Activated B cell treated with CpG ODN at 0.5 μM for 24 hours (primary cell): ENCODE measurements around the gene USP46. TPM values are rescaled to one million over a fixed set of nuclear protein-coding genes. Genes with fewer than 3 reads are reported as not detected.

Experiments used
- ATAC-seq: fragments of 200-7000 bp; cut with Tn5 transposase; one replicate; pipeline ENCODE4 v1.10.0; 2021; ENCODE audit warnings: low read depth, mild to moderate bottlenecking, moderate library complexity
- CTCF ChIA-PET: fragments of 350-600 bp; sonication (Branson Sonifier 250); formaldehyde crosslinking; loops from one replicate; lab custom pipeline; 2021; ENCODE audit warnings: antibody characterized with exemption; lab: Charles Lee
- POLR2A ChIA-PET: fragments of 350-600 bp; sonication (Branson Sonifier 250); formaldehyde crosslinking; loops from one replicate; lab custom pipeline; 2021; ENCODE audit warnings: antibody characterized with exemption; lab: Charles Lee
- DNase-seq: peaks from one replicate; pipeline ENCODE4 v3.0.0; 2022
- H3K27ac Mint-ChIP-seq: one replicate; pipeline ENCODE4 v1.8.0; 2020; ENCODE audit warnings: mixed read lengths
- H3K27me3 Mint-ChIP-seq: one replicate; pipeline ENCODE4 v1.8.0; 2021; ENCODE audit warnings: mixed read lengths
- H3K36me3 Mint-ChIP-seq: one replicate; pipeline ENCODE4 v1.8.0; 2021; ENCODE audit warnings: low read depth, mixed read lengths
- H3K4me1 Mint-ChIP-seq: one replicate; pipeline ENCODE4 v1.8.0; 2021; ENCODE audit warnings: mixed read lengths
- H3K4me3 Mint-ChIP-seq: one replicate; pipeline ENCODE4 v1.8.0; 2020; ENCODE audit warnings: mild to moderate bottlenecking, mixed read lengths
- H3K9me3 Mint-ChIP-seq: one replicate; pipeline ENCODE4 v1.8.0; 2020; ENCODE audit warnings: mixed read lengths
- CTCF ChIP-seq: fragments of 200-600 bp; IDR thresholded peaks from one replicate; pipeline ENCODE4 v1.8.0; 2022; ENCODE audit warnings: antibody characterized with exemption, mild to moderate bottlenecking
- intact Hi-C: fragments of 100-400 bp; cut with micrococcal nuclease; formaldehyde crosslinking; loops from one replicate; pipeline ENCODE4 v1.15.1; 2024
- total RNA-seq: library from RNA; stranded (reverse); gene quantifications from 2 replicates; pipeline ENCODE4 v1.2.3, GENCODE V29; 2022

Gene USP46
- total RNA-seq, 1 donor from 2014 or later, result 13.3 TPM

GRCh38 chr4:52640808-52641565 lies 18.1 kb downstream of the USP46 start:
- no peak overlapping the region for H3K27ac Mint-ChIP-seq
- ATAC-seq (no peak), DNase-seq (no peak)
- intact Hi-C loops, result loop anchor here (5.0 kb wide), 1 partner anchor 221 kb away; the partner anchor contains the start of gene RASL11B
- no peaks in the 10 kb centered on the region for H3K36me3 Mint-ChIP-seq
- no peak overlapping the region for H3K4me3 Mint-ChIP-seq
- H3K4me1 Mint-ChIP-seq, result peaks cover 58% of the 10 kb centered on the region
- no peak for TF ChIP-seq CTCF
- H3K9me3 Mint-ChIP-seq, result no peaks in the 10 kb centered on the region
- POLR2A ChIA-PET, result no interaction called here
- H3K27me3 Mint-ChIP-seq, result no peaks in the 10 kb centered on the region
- CTCF ChIA-PET, result no interaction called here

GRCh38 chr4:52638717-52639116 lies 20.4 kb downstream of the USP46 start:
- ATAC-seq (peak; percentile 85), DNase-seq (no peak)
- Mint-ChIP-seq H3K4me3 (no peak overlapping the region), H3K4me1 (peaks cover 55% of the 10 kb centered on the region), H3K27ac (no peak overlapping the region), H3K27me3 (no peaks in the 10 kb centered on the region), H3K9me3 (no peaks in the 10 kb centered on the region), H3K36me3 (no peaks in the 10 kb centered on the region)
- ChIA-PET CTCF (no interaction called here), POLR2A (interaction anchor here (1.9 kb wide), 1 partner anchor 74 kb away, joined by 9 read pairs; no protein-coding TSS in a partner anchor)
- intact Hi-C loops, result no loop called here
- no peak for TF ChIP-seq CTCF

DNA sequence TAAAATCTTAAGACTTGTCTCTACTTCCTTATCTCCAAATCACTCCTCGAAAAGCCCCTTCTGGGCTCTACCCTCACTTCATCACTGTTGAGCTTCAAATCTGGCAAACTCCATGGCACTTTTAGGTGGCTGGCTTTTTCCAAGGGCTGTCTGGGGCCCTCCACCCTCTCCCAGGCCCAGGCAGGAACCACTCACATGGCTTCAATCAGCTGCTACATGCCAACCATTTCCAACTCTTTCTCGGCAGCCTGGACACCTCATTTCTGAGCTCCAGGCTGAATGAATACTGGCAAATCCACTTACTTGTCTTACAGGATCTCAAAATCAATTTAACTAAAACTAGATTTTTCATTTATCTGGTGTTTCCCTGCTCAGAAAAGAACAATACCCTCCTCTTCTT lies 22.0 kb downstream of the USP46 start:
- Mint-ChIP-seq H3K36me3 (no peaks in the 10 kb centered on the region), H3K27ac (no peak overlapping the region), H3K4me1 (peaks cover 47% of the 10 kb centered on the region), H3K27me3 (no peaks in the 10 kb centered on the region), H3K9me3 (no peaks in the 10 kb centered on the region), H3K4me3 (no peak overlapping the region)
- intact Hi-C loops, result no loop called here
- POLR2A ChIA-PET, result no interaction called here
- no peak for ATAC-seq
- no peak for DNase-seq
- no peak for TF ChIP-seq CTCF
- CTCF ChIA-PET, result no interaction called here

- DNase-seq (no peak), ATAC-seq (no peak)
- Mint-ChIP-seq H3K27me3 (no peaks in the 10 kb centered on the region), H3K4me1 (peaks cover 33% of the 10 kb centered on the region), H3K4me3 (no peak overlapping the region), H3K9me3 (no peaks in the 10 kb centered on the region), H3K36me3 (no peaks in the 10 kb centered on the region), H3K27ac (no peak overlapping the region)
- no peak for TF ChIP-seq CTCF
- ChIA-PET CTCF (no interaction called here), POLR2A (no interaction called here)
- intact Hi-C loops, result no loop called here
Observed at GRCh38 chr4:52635560-52635959, 23.5 kb downstream of the USP46 start.

DNA sequence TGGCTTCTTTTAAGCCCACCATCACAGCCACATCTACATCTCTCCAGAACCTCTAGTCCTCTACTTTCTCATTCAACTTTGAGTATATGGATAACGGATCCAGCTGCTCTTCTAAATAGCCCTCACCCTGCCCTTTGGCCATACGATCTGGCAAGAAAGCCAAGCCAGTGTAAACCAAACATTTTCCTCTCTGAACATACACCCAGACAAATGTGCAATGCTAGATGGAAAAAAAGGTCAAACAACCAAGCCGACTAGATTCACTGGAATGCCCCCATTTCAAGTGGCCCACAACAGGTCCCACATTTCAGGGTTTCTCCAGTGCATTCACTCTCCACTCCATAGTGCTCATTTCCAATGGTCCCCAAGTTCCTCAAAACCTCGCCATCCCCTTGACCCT lies 24.0 kb downstream of the USP46 start:
- Mint-ChIP-seq H3K4me3 (no peak overlapping the region), H3K27ac (no peak overlapping the region), H3K4me1 (peaks cover 33% of the 10 kb centered on the region), H3K9me3 (no peaks in the 10 kb centered on the region), H3K27me3 (no peaks in the 10 kb centered on the region), H3K36me3 (no peaks in the 10 kb centered on the region)
- ATAC-seq, result no peak
- CTCF ChIA-PET, result no interaction called here
- TF ChIP-seq CTCF, result no peak
- POLR2A ChIA-PET, result no interaction called here
- DNase-seq, result no peak
- intact Hi-C loops, result no loop called here
